Ovary (tissue), 3 donors: ENCODE measurements around the gene BAZ2B.

Experiments
- EP300 ChIP-seq: sonication (generic); formaldehyde crosslinking; IDR thresholded peaks from one replicate; pipeline ENCODE4 v1.6.1; 2017; ENCODE audit warnings: antibody characterized with exemption
- POLR2A ChIP-seq: fragments of 450-650 bp; IDR thresholded peaks from one replicate; pipeline ENCODE4 v1.6.1; 2017; ENCODE audit warnings: antibody characterized with exemption, mild to moderate bottlenecking, moderate library complexity
- TF ChIP-seq, protein P1 (sequence below), 3 donors: fragments of 450-650 bp in 2 of 3; fragments of 200-600 bp in 1 of 3; IDR thresholded peaks; one replicate each; pipeline versions ENCODE4 v1.5.1 to v1.8.0; 2016 to 2022; ENCODE audit warnings: antibody characterized with exemption in 3 of 3, mild to moderate bottlenecking in 1 of 3
- donor health status: DM: no; HTN: no; CAD: no.

DNA sequence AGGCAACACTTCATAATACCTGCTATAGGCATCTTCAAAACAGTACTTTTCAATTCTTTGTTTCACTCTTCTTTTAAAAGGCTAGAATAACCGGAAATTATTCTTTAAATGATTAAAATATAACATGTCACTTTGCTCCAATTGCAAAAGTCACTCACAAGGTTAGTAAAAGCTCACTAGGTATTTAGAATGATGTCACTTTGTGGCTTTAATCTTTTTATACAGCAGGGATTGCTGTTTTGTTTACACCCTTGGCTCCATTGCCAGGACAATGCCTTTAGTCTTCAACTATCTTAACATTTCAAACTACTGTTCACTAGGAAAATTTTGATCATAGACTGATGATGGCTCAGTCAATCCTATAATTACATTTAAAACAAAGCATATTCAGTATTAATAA lies 157.1 kb downstream of the BAZ2B start:
- TF ChIP-seq, protein P1, sequence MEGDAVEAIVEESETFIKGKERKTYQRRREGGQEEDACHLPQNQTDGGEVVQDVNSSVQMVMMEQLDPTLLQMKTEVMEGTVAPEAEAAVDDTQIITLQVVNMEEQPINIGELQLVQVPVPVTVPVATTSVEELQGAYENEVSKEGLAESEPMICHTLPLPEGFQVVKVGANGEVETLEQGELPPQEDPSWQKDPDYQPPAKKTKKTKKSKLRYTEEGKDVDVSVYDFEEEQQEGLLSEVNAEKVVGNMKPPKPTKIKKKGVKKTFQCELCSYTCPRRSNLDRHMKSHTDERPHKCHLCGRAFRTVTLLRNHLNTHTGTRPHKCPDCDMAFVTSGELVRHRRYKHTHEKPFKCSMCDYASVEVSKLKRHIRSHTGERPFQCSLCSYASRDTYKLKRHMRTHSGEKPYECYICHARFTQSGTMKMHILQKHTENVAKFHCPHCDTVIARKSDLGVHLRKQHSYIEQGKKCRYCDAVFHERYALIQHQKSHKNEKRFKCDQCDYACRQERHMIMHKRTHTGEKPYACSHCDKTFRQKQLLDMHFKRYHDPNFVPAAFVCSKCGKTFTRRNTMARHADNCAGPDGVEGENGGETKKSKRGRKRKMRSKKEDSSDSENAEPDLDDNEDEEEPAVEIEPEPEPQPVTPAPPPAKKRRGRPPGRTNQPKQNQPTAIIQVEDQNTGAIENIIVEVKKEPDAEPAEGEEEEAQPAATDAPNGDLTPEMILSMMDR (IDR thresholded peaks at IDR 0.05) = no peak
- TF ChIP-seq POLR2A (no peak), EP300 (no peak)
